ENCODE measurements around the gene ACKR2. TPM values are rescaled to one million over a fixed set of nuclear protein-coding genes. Genes with fewer than 3 reads are reported as not detected.

Gene ACKR2
- total and polyA plus RNA-seq, 4 donors, result 1.1 to 5.7 (median 3.5) TPM

- Histone ChIP-seq H3K9ac (ENCODE audit: insufficient read depth in 1 of 2, low read length in 2 of 2) (no peak overlapping the region), H3K4me1 (ENCODE audit: control insufficient read depth in 5 of 5, insufficient read depth in 5 of 5, low read length in 5 of 5) (peaks cover 0 to 1% (median 0%) of the 10 kb centered on the region in 5 donors), H3K9me3 (ENCODE audit: control insufficient read depth in 4 of 4, insufficient read depth in 3 of 4, low read length in 3 of 4) (no peaks in the 10 kb centered on the region), H3K27me3 (ENCODE audit: control insufficient read depth in 3 of 3, insufficient read depth in 3 of 3, low read length in 2 of 3) (no peaks in the 10 kb centered on the region), H3K4me3 (no peak overlapping the region), H3K27ac (ENCODE audit: low read depth in 1 of 2, low read length in 1 of 2) (no peak overlapping the region), H3K36me3 (ENCODE audit: control insufficient read depth in 4 of 4, insufficient read depth in 4 of 4, low read length in 4 of 4) (peaks cover 0 to 8% (median 6%) of the 10 kb centered on the region in 4 donors)
- DNase-seq (no peak), ATAC-seq (ENCODE audit: insufficient read depth, low FRiP score) (no peak)
- no peak for TF ChIP-seq CTCF (IDR thresholded peaks at IDR 0.05; ENCODE audit: control extremely low read depth, extremely low read depth)
- WGBS, 2 donors, result 60 to 89% methylated on average over 1 of the region's 1 CpG
Measured at GRCh38 chr3:42786212-42786611, 23.0 kb upstream of the ACKR2 start.

DNA sequence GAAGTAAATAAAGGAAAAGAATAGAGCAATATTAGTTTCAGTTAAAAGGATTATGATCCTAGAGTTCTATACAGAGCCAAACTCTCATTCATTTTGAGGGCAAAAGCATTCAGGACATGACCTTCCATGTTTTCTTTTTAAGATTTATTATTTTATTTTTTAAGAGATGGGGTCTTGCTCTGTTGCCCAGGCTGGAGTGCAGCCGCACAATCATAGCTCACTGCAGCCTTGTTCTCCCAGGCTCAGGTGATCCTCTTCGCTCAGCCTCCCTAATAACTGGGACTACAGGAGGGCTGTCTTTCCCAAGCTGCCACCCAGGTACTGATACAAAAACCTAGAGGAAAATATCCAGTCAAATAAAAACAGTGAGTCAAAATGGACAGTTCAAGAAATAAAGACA, 22.6 kb upstream of the ACKR2 start:
- H3K27ac ChIP-seq (ENCODE audit: low read depth in 1 of 2, low read length in 1 of 2), result peak overlapping the region in 1 of 2 donors; percentile 31
- no peak overlapping the region for H3K9ac ChIP-seq (ENCODE audit: insufficient read depth in 1 of 2, low read length in 2 of 2)
- DNase-seq, result no peak
- H3K4me1 ChIP-seq (ENCODE audit: control insufficient read depth in 5 of 5, insufficient read depth in 5 of 5, low read length in 5 of 5), result peaks cover 0 to 1% (median 0%) of the 10 kb centered on the region in 5 donors
- no peaks in the 10 kb centered on the region for H3K27me3 ChIP-seq (ENCODE audit: control insufficient read depth in 3 of 3, insufficient read depth in 3 of 3, low read length in 2 of 3)
- no peak overlapping the region for H3K4me3 ChIP-seq
- TF ChIP-seq CTCF (IDR thresholded peaks at IDR 0.05; ENCODE audit: control extremely low read depth, extremely low read depth), result no peak
- WGBS, 2 donors, result 97 to 98% methylated on average over 2 of the region's 2 CpGs
- peaks cover 0 to 8% (median 6%) of the 10 kb centered on the region in 4 donors for H3K36me3 ChIP-seq (ENCODE audit: control insufficient read depth in 4 of 4, insufficient read depth in 4 of 4, low read length in 4 of 4)
- no peak for ATAC-seq (ENCODE audit: insufficient read depth, low FRiP score)
- H3K9me3 ChIP-seq (ENCODE audit: control insufficient read depth in 4 of 4, insufficient read depth in 3 of 4, low read length in 3 of 4), result no peaks in the 10 kb centered on the region

DNA sequence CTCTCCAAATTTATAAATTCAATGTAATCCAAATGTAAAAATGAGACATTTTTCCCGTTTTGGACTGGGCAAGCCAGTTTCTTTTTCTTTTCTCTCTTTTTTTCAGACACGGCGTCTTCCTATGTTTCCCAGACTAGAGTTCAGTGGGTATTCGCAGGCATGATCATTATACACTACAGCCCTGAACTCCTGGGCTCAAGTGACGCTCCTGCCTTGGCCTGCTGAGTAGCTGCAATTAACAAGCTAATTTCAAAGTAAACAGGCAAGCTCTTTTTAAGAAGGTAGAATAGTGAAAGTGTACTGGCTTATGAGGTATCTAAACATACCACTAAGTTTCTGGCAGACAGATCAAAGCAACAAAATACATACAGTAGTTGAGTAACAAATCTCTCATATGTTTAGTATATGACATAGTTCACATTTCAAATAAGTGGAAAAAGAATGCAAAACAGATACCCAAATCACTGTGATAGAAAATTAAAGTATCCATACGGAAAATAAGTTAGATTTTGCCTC, 18.5 kb upstream of the ACKR2 start:
- H3K36me3 ChIP-seq (ENCODE audit: control insufficient read depth in 4 of 4, insufficient read depth in 4 of 4, low read length in 4 of 4), result peaks cover 0 to 13% (median 9%) of the 10 kb centered on the region in 4 donors
- TF ChIP-seq CTCF (IDR thresholded peaks at IDR 0.05; ENCODE audit: control extremely low read depth, extremely low read depth), result no peak
- H3K4me3 ChIP-seq, result no peak overlapping the region
- H3K4me1 ChIP-seq (ENCODE audit: control insufficient read depth in 5 of 5, insufficient read depth in 5 of 5, low read length in 5 of 5), result peaks cover 0 to 1% (median 0%) of the 10 kb centered on the region in 5 donors
- DNase-seq, result no peak
- no peaks in the 10 kb centered on the region for H3K27me3 ChIP-seq (ENCODE audit: control insufficient read depth in 3 of 3, insufficient read depth in 3 of 3, low read length in 2 of 3)
- no peak for ATAC-seq (ENCODE audit: insufficient read depth, low FRiP score)
- no peak overlapping the region for H3K9ac ChIP-seq (ENCODE audit: insufficient read depth in 1 of 2, low read length in 2 of 2)
- no peak overlapping the region for H3K27ac ChIP-seq (ENCODE audit: low read depth in 1 of 2, low read length in 1 of 2)
- 62 to 72% methylated on average over 6 of the region's 6 CpGs for WGBS, 2 donors
- no peaks in the 10 kb centered on the region for H3K9me3 ChIP-seq (ENCODE audit: control insufficient read depth in 4 of 4, insufficient read depth in 3 of 4, low read length in 3 of 4)

Data from lung (tissue), 12 donors.